Activated gamma-delta T cell treated with anti-CD3 and anti-CD28 coated beads, Interleukin-2, amount 50 U/mL, for 16 hours (primary cell): ENCODE results near the gene TACC2.

ENCODE experiments used
- DNase-seq: peaks from one replicate; pipeline ENCODE4 v3.0.0-alpha.2; 2020; ENCODE audit warnings: low read depth

TACC2 gene

GRCh38 chr10:122273966-122274545 is 285.1 kb downstream of the TACC2 start:
- DNase-seq = no peak

GRCh38 chr10:122276611-122277208 is 287.7 kb downstream of the TACC2 start:
- no peak for DNase-seq

DNA sequence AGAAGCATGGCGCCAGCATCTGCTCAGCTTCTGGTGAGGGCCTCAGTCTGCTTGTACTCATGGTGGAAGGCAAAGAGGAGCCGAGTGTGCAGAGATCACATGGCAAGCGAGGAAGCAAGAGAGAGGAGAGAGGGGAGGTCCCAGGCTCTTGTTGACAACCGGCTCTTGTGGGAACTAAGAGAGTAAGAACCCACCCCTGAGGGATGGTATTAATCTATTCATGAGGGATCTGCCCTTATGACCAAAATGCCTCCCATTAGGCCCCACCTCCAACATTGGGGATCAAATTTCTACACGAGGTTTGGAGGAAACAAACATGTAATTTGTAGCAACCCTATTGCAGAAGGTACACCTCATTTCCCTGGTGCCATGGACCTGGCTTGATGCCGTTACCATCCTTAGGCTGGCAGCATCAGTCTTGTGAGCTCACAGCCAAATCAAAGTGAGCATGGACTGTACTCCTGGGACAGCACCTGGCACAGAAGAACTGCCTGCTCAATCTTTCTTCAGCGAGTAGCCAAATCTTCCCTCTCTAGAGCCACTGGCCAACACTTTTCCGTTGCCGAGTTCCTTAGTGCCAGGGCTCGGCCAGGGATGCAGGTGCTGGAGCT is 288.7 kb downstream of the TACC2 start:
- DNase-seq = no peak

DNA sequence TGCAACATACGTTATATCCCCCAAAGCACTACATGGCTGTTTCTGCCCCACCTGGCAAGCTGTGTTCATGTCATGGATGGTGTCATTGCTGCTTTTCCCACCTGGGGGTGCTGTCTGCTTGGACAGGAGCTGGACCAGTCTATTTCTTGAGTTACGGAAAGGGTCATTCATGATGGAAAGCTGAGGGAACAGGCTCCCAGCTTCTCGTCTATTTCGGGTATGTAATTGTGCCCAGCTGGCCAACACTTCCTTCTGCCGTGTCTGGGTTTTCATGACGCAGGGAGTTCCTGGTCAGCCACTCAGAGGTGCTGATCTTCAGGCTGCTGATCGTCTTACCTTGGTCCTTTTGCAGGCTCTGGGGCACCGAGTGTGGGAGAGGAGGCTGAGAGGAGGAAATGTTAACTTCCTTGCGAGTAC is 290.8 kb downstream of the TACC2 start:
- DNase-seq = no peak

DNA sequence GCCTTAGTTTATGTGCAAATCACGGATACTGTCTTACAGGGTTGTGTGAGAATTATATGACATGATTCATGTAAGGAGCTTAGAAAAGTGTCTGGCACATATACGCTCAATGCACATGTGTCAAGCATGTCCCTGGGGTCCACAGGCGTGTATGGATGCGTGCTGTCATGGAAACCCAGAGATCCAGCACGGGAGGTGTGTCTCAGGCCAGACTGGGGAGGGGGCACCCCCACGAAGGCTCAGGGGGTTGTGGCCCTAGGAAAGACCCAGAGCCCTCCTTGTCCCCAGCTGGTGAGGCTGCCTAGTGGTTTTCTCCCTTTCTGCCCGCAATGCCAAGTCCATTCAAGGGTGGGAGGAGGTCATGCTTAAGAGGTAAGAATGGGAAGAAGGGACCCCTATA is 291.2 kb downstream of the TACC2 start:
- DNase-seq = no peak

- DNase-seq = no peak
These were observed 292.2 kb downstream of the TACC2 start for GRCh38 chr10:122281018-122281626.

GRCh38 chr10:122281751-122282150 is 292.8 kb downstream of the TACC2 start:
- no peak for DNase-seq

GRCh38 chr10:122282253-122282671 is 293.3 kb downstream of the TACC2 start:
- DNase-seq = no peak

DNA sequence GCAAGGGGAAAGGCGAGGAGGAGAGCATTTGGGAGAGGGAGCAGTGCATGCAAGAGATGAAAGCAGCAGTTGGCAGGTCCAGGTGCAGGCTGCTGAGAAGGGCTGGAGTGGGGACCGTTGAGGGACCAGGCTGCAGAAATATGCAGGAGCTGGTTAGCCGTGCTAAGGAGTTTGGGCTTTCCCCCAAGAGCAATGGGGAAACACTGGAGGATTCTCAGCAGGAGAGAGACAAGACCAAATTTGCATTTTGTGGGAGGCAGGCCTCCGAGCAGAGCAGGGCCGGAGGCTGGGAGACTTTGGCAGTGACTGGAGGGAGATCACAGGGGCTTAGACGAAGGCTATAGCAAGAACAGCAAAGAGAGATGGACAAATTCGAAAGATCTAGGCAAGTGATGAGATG is 293.9 kb downstream of the TACC2 start:
- no peak for DNase-seq

GRCh38 chr10:122285506-122286444 is 296.8 kb downstream of the TACC2 start:
- no peak for DNase-seq

GRCh38 chr10:122286867-122287266 is 297.9 kb downstream of the TACC2 start:
- no peak for DNase-seq

DNA sequence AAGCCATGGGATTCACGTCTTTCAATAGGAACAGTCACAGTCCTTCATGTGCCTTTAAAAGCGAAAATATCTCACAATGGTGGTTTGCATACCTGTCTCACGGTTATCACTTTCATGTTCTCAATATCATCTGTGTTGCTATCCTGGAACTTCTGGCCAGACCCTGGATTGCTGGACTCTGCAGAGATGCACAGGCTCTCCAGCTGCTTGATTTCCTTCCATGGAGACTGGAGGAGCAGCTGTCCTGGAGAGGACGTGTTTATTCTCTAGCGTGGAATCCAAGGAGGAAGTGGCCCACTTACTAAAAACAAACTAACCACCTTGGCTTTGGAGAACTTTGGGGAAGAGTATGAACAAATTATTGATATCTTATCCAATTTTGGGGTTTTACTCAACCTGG is 298.6 kb downstream of the TACC2 start:
- DNase-seq = no peak

- DNase-seq = no peak
These were observed 299.3 kb downstream of the TACC2 start for GRCh38 chr10:122288262-122288661.

GRCh38 chr10:122288917-122289316 is 300.0 kb downstream of the TACC2 start:
- DNase-seq = no peak

DNA sequence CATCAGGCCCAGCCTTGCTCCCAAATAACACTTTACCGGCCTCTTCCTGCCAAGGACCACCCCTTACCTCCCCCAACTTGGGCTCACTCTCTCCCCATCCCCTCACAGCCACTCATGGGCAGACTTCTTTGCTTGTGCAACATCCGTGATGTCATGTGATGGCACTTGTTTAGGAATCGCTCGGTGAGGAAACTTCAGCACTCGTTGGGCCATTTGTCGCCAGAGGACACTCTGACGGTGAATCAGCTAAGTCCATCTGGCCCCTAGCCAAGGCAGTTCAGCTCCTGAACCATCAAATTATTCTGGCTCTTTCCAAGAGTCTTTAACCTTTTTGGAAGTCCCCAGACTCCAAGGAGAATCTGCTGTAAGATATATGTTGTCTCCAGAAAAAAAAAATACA is 301.4 kb downstream of the TACC2 start:
- no peak for DNase-seq

DNA sequence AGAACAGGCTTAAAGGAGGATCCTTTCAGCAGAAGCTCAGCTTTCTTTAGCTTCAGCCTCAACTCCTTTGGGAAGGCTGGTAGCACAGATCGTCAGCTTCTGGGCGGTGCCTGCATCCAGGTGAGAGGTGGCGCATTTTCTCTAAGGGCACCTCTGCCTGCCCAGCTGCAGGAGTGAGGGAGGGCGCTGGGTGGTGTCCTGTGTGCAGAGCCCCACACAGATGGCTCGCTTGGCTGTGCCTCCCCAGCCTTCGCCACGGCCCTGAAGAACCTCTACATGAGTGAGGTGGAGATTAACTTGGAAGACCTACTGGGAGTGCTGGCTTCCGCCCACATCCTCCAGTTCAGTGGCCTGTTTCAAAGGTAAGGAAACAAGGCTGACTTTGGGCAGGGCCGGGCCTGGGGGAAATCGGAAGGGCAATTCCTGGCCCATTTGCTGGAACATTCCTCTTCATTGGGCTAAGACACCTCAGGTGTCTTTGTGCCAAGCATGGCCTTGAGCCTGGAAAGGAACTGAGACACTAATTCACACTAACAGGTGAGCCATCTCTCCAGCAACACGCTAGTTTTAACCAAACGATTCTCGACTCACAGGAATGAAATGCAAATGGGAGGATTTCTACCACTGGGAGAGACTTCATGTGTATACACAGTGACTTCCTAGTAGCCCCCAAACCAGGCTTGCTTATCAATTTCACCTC is 302.0 kb downstream of the TACC2 start:
- DNase-seq = no peak

GRCh38 chr10:122291739-122292138 is 302.8 kb downstream of the TACC2 start:
- no peak for DNase-seq

- no peak for DNase-seq
These were observed 303.4 kb downstream of the TACC2 start for GRCh38 chr10:122292376-122292775.

DNA sequence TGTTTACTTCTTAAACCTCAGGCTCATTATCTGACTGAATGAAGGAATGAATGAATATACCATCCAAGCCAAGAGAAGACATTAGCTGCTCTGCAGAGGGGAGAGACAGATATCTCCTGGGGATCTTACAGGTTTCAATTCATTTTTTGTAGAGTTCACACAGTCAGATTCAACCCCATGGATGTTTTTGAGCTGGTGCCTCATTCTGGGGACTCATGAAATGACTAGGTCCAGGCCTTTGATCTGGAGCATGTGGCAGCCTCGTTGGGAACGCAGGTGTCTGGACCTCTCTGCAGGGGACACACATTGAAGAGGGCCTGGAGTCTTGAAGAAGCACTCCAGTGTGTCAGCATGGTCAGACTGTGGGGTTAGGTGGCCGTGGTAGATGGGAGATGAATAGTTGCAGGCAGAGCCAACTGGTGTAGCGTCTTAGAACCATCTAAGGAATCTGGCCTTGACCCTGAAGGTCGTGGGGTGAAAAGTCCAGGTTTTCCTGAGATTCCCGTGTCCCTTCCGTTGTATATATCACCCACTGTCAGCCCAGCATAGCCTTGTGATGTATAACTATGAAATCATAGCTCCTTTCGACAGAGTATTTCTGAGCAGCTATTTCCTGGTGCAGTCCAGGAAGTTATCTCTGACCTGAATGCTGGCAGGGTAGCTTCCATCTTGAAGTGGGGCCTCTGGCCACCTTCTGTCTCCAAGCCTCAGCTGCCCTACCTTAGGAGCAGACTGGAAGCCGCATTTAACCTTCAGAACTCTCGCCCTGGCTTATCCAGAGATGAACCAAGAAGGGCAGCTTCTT is 304.4 kb downstream of the TACC2 start:
- DNase-seq = no peak

DNA sequence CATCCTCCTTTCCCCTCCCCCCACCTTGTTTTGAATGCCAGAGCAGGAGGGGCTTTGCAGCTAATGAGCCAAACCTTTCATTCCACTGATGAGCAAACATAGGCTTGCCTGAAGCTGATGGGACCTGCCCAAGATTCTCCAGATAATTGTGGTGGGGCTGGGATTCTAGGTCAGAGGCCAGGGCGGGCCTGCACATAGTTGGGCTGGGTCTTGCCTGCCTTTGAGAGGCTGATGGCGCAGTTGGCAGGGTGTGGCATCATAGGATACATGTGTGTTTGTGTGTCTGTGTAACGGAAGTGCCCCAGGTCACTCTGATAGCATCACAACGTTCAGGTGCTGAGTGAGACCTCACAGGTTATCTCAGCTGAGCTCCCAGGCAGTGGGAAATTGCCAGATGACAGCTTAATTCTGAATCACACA is 305.0 kb downstream of the TACC2 start:
- no peak for DNase-seq
